Natural killer cell (primary cell): ENCODE measurements around the gene RGS19. TPM values are rescaled to one million over a fixed set of nuclear protein-coding genes. Genes with fewer than 3 reads are reported as not detected.

Source experiments
- ATAC-seq, 3 donors: fragments of 150-1000 bp in 2 of 3; fragments of 200-7000 bp in 1 of 3; cut with Tn5 transposase; 1 replicate in 1 of 3; 2 replicates in 2 of 3; pipeline ENCODE4 v1.10.0; 2021; ENCODE audit warnings: mild to moderate bottlenecking in 2 of 3, moderate library complexity in 2 of 3
- DNase-seq, 2 donors: peaks; one replicate each; pipeline versions ENCODE4 v3.0.0 to v3.0.0-alpha.2; 2013 to 2021; ENCODE audit warnings: mixed read lengths in 1 of 2
- H3K27ac ChIP-seq: one replicate; pipeline ENCODE4 v1.5.1; 2013; ENCODE audit warnings: mild to moderate bottlenecking, low read length
- H3K27me3 ChIP-seq: one replicate; pipeline ENCODE4 v1.6.1; 2013; ENCODE audit warnings: low read length; ENCODE audit not compliant: control insufficient read depth, insufficient read depth
- H3K36me3 ChIP-seq: one replicate; pipeline ENCODE4 v1.6.1; 2013; ENCODE audit warnings: low read length; ENCODE audit not compliant: control insufficient read depth, insufficient read depth
- H3K4me1 ChIP-seq: one replicate; pipeline ENCODE4 v1.6.1; 2013; ENCODE audit warnings: low read length; ENCODE audit not compliant: control insufficient read depth, insufficient read depth
- H3K4me3 ChIP-seq: one replicate; pipeline ENCODE4 v1.5.1; 2013; ENCODE audit warnings: low read length
- H3K9me3 ChIP-seq: one replicate; pipeline ENCODE4 v1.6.1; 2013; ENCODE audit warnings: low read length; ENCODE audit not compliant: control insufficient read depth, insufficient read depth
- H3K27ac Mint-ChIP-seq, 2 donors: one replicate each; pipeline ENCODE4 v1.8.0; 2022; ENCODE audit warnings: mild to moderate bottlenecking in 2 of 2, mixed read lengths in 2 of 2, moderate library complexity in 1 of 2
- H3K27me3 Mint-ChIP-seq, 2 donors: one replicate each; pipeline ENCODE4 v1.8.0; 2022; ENCODE audit warnings: low read depth in 2 of 2, mixed read lengths in 2 of 2
- H3K36me3 Mint-ChIP-seq: one replicate; pipeline ENCODE4 v1.8.0; 2022; ENCODE audit warnings: mixed read lengths
- H3K4me1 Mint-ChIP-seq, 2 donors: one replicate each; pipeline ENCODE4 v1.8.0; 2022; ENCODE audit warnings: mixed read lengths in 2 of 2
- H3K4me3 Mint-ChIP-seq: one replicate; pipeline ENCODE4 v1.8.0; 2022; ENCODE audit warnings: mild to moderate bottlenecking, moderate library complexity, mixed read lengths
- H3K9me3 Mint-ChIP-seq, 2 donors: one replicate each; pipeline ENCODE4 v1.8.0; 2022; ENCODE audit warnings: mixed read lengths in 2 of 2
- CTCF ChIP-seq: fragments of 200-600 bp; IDR thresholded peaks from one replicate; pipeline ENCODE4 v1.8.0; 2022; ENCODE audit warnings: antibody characterized with exemption
- WGBS: methylation state at CpG from one replicate; pipeline ENCODE4 v1.1.7; 2013; ENCODE audit warnings: missing lambda C conversion rate; ENCODE audit not compliant: insufficient coverage; 5-methylcytosine and 5-hydroxymethylcytosine counted together
- intact Hi-C: fragments of 100-400 bp; cut with micrococcal nuclease; formaldehyde crosslinking; loops from one replicate; pipeline ENCODE4 v1.14.2; 2022
- total RNA-seq, 4 donors: library from RNA; stranded (reverse); fragments of 120-200 nt in 1 of 4; gene quantifications; one replicate each; pipeline versions ENCODE4 v1.2.3 to v1.2.4, GENCODE V29; 2013 to 2022

RGS19 gene
- total RNA-seq, 3 donors from 2014 or later (not counting 1 experiment from before 2014, with no cell fraction given) = 61.9 to 76.4 (median 68.2) TPM

GRCh38 chr20:64045346-64046011, 33.8 kb downstream of the RGS19 start:
- peaks cover 22 to 27% of the 10 kb centered on the region in 2 donors for H3K27me3 Mint-ChIP-seq
- Histone ChIP-seq H3K9me3 (no peaks in the 10 kb centered on the region), H3K4me3 (no peak overlapping the region), H3K27ac (no peak overlapping the region), H3K36me3 (no peaks in the 10 kb centered on the region), H3K4me1 (peaks cover 27% of the 10 kb centered on the region), H3K27me3 (peaks cover 20% of the 10 kb centered on the region)
- no peak overlapping the region for H3K27ac Mint-ChIP-seq
- intact Hi-C loops = no loop called here
- no peaks in the 10 kb centered on the region for H3K36me3 Mint-ChIP-seq
- DNase-seq (no peak), ATAC-seq (no peak)
- no peaks in the 10 kb centered on the region for H3K9me3 Mint-ChIP-seq
- no peak overlapping the region for H3K4me3 Mint-ChIP-seq
- peaks cover 0 to 5% of the 10 kb centered on the region in 2 donors for H3K4me1 Mint-ChIP-seq
- no peak for TF ChIP-seq CTCF
- WGBS = 87% methylated on average over 11 of the region's 11 CpGs

- Mint-ChIP-seq H3K27me3 (peaks cover 22 to 30% of the 10 kb centered on the region in 2 donors), H3K4me1 (peaks cover 0 to 5% of the 10 kb centered on the region in 2 donors), H3K4me3 (no peak overlapping the region), H3K36me3 (no peaks in the 10 kb centered on the region), H3K9me3 (no peaks in the 10 kb centered on the region), H3K27ac (no peak overlapping the region)
- 88% methylated on average over 14 of the region's 14 CpGs for WGBS
- ATAC-seq (no peak), DNase-seq (no peak)
- H3K9me3 ChIP-seq = no peaks in the 10 kb centered on the region
- intact Hi-C loops = no loop called here
- TF ChIP-seq CTCF = no peak
- no peak overlapping the region for H3K4me3 ChIP-seq
- peaks cover 24% of the 10 kb centered on the region for H3K4me1 ChIP-seq
- peaks cover 19% of the 10 kb centered on the region for H3K27me3 ChIP-seq
- H3K36me3 ChIP-seq = no peaks in the 10 kb centered on the region
- H3K27ac ChIP-seq = no peak overlapping the region
These were observed 34.7 kb downstream of the RGS19 start for GRCh38 chr20:64044484-64045247.

GRCh38 chr20:64043768-64044167, 35.5 kb downstream of the RGS19 start:
- Mint-ChIP-seq H3K36me3 (no peaks in the 10 kb centered on the region), H3K27me3 (peaks cover 22 to 30% of the 10 kb centered on the region in 2 donors), H3K27ac (no peak overlapping the region), H3K9me3 (no peaks in the 10 kb centered on the region), H3K4me3 (no peak overlapping the region), H3K4me1 (peaks cover 0 to 6% of the 10 kb centered on the region in 2 donors)
- intact Hi-C loops = no loop called here
- DNase-seq (no peak), ATAC-seq (no peak)
- TF ChIP-seq CTCF = no peak
- Histone ChIP-seq H3K27me3 (peaks cover 25% of the 10 kb centered on the region), H3K4me3 (no peak overlapping the region), H3K4me1 (peaks cover 31% of the 10 kb centered on the region), H3K9me3 (no peaks in the 10 kb centered on the region), H3K36me3 (no peaks in the 10 kb centered on the region), H3K27ac (no peak overlapping the region)
- 92% methylated on average over 7 of the region's 9 CpGs for WGBS
